ENCODE data around the gene CEACAM1.

DNA sequence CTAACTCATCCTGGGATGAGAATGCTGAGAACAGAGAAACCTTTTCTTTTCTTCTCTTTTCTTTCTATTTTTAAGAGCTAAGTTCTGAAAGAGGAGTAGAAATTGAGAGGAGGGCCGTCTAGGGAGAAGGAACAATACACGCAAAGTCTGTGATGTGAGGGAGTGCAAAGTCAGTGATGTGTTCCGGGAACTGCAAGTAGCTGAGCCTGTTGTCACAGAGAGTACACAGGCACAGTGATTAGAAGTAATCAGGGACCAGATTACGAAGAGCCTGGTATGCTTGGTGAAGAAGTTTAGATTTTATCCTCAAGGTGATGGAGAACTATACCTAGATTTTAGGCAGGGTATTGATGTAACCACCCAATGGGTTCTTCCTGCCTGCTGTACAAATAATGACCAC is 53.5 kb downstream of the CEACAM1 start:
- TF ChIP-seq, protein P1, sequence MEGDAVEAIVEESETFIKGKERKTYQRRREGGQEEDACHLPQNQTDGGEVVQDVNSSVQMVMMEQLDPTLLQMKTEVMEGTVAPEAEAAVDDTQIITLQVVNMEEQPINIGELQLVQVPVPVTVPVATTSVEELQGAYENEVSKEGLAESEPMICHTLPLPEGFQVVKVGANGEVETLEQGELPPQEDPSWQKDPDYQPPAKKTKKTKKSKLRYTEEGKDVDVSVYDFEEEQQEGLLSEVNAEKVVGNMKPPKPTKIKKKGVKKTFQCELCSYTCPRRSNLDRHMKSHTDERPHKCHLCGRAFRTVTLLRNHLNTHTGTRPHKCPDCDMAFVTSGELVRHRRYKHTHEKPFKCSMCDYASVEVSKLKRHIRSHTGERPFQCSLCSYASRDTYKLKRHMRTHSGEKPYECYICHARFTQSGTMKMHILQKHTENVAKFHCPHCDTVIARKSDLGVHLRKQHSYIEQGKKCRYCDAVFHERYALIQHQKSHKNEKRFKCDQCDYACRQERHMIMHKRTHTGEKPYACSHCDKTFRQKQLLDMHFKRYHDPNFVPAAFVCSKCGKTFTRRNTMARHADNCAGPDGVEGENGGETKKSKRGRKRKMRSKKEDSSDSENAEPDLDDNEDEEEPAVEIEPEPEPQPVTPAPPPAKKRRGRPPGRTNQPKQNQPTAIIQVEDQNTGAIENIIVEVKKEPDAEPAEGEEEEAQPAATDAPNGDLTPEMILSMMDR (IDR thresholded peaks at IDR 0.05; ENCODE audit: low read depth, low read length, poor library complexity, severe bottlenecking): no peak
- no peak for TF ChIP-seq EZH2phosphoT487 (IDR thresholded peaks at IDR 0.05; ENCODE audit: borderline replicate concordance, low read length)

Measured in DOHH2 (cell line).